HepG2 (cell line): ENCODE data around the gene POLR2H. TPM values are rescaled to one million over a fixed set of nuclear protein-coding genes. Genes with fewer than 3 reads are reported as not detected.

Experiments used
- DNMT1 ChIP-seq: sonication (generic); formaldehyde crosslinking; IDR thresholded peaks from 2 replicates; pipeline ENCODE4 v1.5.1; 2020; ENCODE audit warnings: mild to moderate bottlenecking, missing genetic modification reagents
- HNF4G ChIP-seq, 2 experiments: sonication (generic) in 1 of 2; formaldehyde crosslinking in 1 of 2; IDR thresholded peaks; 2 replicates each; pipeline versions ENCODE4 v1.4.0 to v1.6.1; 2011 to 2020; ENCODE audit warnings: borderline replicate concordance in 2 of 2, low read depth in 2 of 2, mild to moderate bottlenecking in 2 of 2, low read length in 1 of 2, missing genetic modification reagents in 1 of 2, moderate library complexity in 1 of 2
- JUND ChIP-seq: sonication (generic); formaldehyde crosslinking; IDR thresholded peaks from 2 replicates; pipeline ENCODE4 v1.8.0; 2022; ENCODE audit warnings: mild to moderate bottlenecking, missing genetic modification reagents
- MTA1 ChIP-seq: sonication (generic); formaldehyde crosslinking; IDR thresholded peaks from 2 replicates; pipeline ENCODE4 v1.4.0; 2020; ENCODE audit warnings: missing genetic modification reagents, mild to moderate bottlenecking, borderline replicate concordance
- MTF2 ChIP-seq: sonication (generic); formaldehyde crosslinking; IDR thresholded peaks from 2 replicates; pipeline ENCODE4 v1.5.0; 2020; ENCODE audit warnings: missing genetic modification reagents, borderline replicate concordance
- RORA ChIP-seq: sonication (generic); formaldehyde crosslinking; IDR thresholded peaks from 2 replicates; pipeline ENCODE4 v1.5.0; 2020; ENCODE audit warnings: mild to moderate bottlenecking, missing genetic modification reagents, moderate library complexity
- TAF1 ChIP-seq: sonication (generic); formaldehyde crosslinking; IDR thresholded peaks from 2 replicates; pipeline ENCODE4 v1.4.0; 2020; ENCODE audit warnings: missing genetic modification reagents
- ZBTB1 ChIP-seq: sonication (generic); formaldehyde crosslinking; IDR thresholded peaks from 2 replicates; pipeline ENCODE4 v1.4.0; 2020; ENCODE audit warnings: missing genetic modification reagents, borderline replicate concordance
- ZBTB21 ChIP-seq: sonication (generic); formaldehyde crosslinking; IDR thresholded peaks from 2 replicates; pipeline ENCODE4 v1.4.0; 2020; ENCODE audit warnings: missing genetic modification reagents
- ZNF484 ChIP-seq: sonication (generic); formaldehyde crosslinking; IDR thresholded peaks from 2 replicates; pipeline ENCODE4 v1.5.1; 2020; ENCODE audit warnings: mild to moderate bottlenecking, low read depth, missing genetic modification reagents, borderline replicate concordance
- ZNF549 ChIP-seq: sonication (generic); formaldehyde crosslinking; IDR thresholded peaks from 2 replicates; pipeline ENCODE4 v1.5.0; 2020; ENCODE audit warnings: missing genetic modification reagents
- polyA plus RNA-seq, 8 experiments: library from polyadenylated mRNA; depleted of rRNA in 3 of 8; stranded (reverse) in 7 of 8; unstranded in 1 of 8; fragments of >200 nt; fragmentation: Illumina TruSeq in 4 of 8; extraction: Trizol in 4 of 8; gene quantifications; 2 replicates each; pipeline versions ENCODE4 v1.2.1 to v1.2.3, GENCODE V29; 2011 to 2016; ENCODE audit warnings: low read depth in 4 of 8, missing spikeins in 1 of 8, mixed read lengths in 1 of 8; ENCODE audit not compliant: insufficient read depth in 1 of 8
- total RNA-seq, 5 experiments: library from RNA; depleted of rRNA; stranded (reverse); fragments of >200 nt; fragmentation: Illumina TruSeq; extraction: Trizol; gene quantifications; 2 replicates each; pipeline ENCODE4 v1.2.3, GENCODE V29; 2016; ENCODE audit warnings: low read depth in 1 of 5
- TF ChIP-seq, protein P1 (sequence below): sonication (generic); formaldehyde crosslinking; IDR thresholded peaks from 2 replicates; pipeline ENCODE4 v1.5.0; 2020; ENCODE audit warnings: missing genetic modification reagents, mild to moderate bottlenecking, borderline replicate concordance
- TF ChIP-seq, protein P2 (sequence below): sonication (generic); formaldehyde crosslinking; IDR thresholded peaks from 2 replicates; pipeline ENCODE4 v1.4.0; 2020; ENCODE audit warnings: missing genetic modification reagents
- TF ChIP-seq, protein P3 (sequence below): IDR thresholded peaks from 2 replicates; pipeline ENCODE4 v1.6.1; 2016; ENCODE audit warnings: control low read depth
- TF ChIP-seq, protein P4 (sequence below), 2 experiments: sonication (generic) in 1 of 2; formaldehyde crosslinking in 1 of 2; IDR thresholded peaks; 2 replicates each; pipeline versions ENCODE4 v1.4.0 to v1.6.1; 2016 to 2020; ENCODE audit warnings: borderline replicate concordance in 1 of 2, low read depth in 1 of 2, mild to moderate bottlenecking in 1 of 2, missing genetic modification reagents in 1 of 2
- TF ChIP-seq, protein P5 (sequence below): sonication (generic); formaldehyde crosslinking; IDR thresholded peaks from 2 replicates; pipeline ENCODE4 v1.5.0; 2020; ENCODE audit warnings: mild to moderate bottlenecking, missing genetic modification reagents
- TF ChIP-seq, protein P6 (sequence below): sonication (generic); formaldehyde crosslinking; IDR thresholded peaks from 2 replicates; pipeline ENCODE4 v1.4.0; 2020; ENCODE audit warnings: mild to moderate bottlenecking, missing genetic modification reagents, borderline replicate concordance

POLR2H gene
- total and polyA plus RNA-seq, 2 of the 13 experiments (the other 11 are each of a cell fraction or from before 2014, with no cell fraction given): 118 to 194 TPM

DNA sequence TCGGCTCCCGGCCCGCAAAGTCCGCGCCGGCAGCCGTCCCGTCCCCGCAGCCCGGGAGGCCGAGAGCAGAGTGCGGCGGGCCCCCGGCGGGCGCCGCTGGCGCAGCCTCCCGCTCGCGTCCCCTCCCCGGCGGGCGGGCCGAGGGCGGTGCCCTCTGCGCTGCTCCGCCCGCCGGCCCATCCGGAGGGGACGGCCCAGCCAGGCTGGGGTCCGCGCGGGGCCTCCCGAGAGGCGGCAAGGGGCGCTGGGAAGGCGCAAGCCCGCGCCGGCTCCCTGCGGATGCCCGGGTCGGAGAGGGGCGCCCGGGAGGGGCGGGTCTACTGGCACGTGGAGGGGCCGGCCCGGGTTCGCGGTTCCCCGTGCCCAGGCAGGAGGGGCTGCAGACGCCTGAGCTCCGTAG is at the start of gene POLR2H, which contains the start of gene CLCN2 (continued):
- TF ChIP-seq HNF4G (IDR thresholded peaks at IDR 0.05; ENCODE audit: borderline replicate concordance, low read depth, low read length): no peak
- no peak for TF ChIP-seq HNF4G (CRISPR knock-in tag; IDR thresholded peaks at IDR 0.05; ENCODE audit: borderline replicate concordance, low read depth)
- no peak; the same call in 1 of the 2 replicates for TF ChIP-seq TAF1
- TF ChIP-seq, protein P1, sequence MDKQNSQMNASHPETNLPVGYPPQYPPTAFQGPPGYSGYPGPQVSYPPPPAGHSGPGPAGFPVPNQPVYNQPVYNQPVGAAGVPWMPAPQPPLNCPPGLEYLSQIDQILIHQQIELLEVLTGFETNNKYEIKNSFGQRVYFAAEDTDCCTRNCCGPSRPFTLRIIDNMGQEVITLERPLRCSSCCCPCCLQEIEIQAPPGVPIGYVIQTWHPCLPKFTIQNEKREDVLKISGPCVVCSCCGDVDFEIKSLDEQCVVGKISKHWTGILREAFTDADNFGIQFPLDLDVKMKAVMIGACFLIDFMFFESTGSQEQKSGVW (CRISPR knock-in tag): no peak
- no peak for TF ChIP-seq DNMT1 (CRISPR knock-in tag)
- TF ChIP-seq, protein P2, sequence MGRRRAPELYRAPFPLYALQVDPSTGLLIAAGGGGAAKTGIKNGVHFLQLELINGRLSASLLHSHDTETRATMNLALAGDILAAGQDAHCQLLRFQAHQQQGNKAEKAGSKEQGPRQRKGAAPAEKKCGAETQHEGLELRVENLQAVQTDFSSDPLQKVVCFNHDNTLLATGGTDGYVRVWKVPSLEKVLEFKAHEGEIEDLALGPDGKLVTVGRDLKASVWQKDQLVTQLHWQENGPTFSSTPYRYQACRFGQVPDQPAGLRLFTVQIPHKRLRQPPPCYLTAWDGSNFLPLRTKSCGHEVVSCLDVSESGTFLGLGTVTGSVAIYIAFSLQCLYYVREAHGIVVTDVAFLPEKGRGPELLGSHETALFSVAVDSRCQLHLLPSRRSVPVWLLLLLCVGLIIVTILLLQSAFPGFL (CRISPR knock-in tag): no peak
- TF ChIP-seq ZNF549 (CRISPR knock-in tag): no peak
- TF ChIP-seq RORA: no peak
- no peak for TF ChIP-seq MTF2 (CRISPR knock-in tag)
- TF ChIP-seq ZBTB1 (CRISPR knock-in tag): no peak
- no peak for TF ChIP-seq JUND (CRISPR knock-in tag)
- no peak for TF ChIP-seq ZBTB21 (CRISPR knock-in tag)
- TF ChIP-seq, protein P3, sequence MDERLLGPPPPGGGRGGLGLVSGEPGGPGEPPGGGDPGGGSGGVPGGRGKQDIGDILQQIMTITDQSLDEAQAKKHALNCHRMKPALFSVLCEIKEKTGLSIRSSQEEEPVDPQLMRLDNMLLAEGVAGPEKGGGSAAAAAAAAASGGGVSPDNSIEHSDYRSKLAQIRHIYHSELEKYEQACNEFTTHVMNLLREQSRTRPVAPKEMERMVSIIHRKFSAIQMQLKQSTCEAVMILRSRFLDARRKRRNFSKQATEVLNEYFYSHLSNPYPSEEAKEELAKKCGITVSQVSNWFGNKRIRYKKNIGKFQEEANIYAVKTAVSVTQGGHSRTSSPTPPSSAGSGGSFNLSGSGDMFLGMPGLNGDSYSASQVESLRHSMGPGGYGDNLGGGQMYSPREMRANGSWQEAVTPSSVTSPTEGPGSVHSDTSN (CRISPR knock-in tag): no peak
- TF ChIP-seq, protein P4, sequence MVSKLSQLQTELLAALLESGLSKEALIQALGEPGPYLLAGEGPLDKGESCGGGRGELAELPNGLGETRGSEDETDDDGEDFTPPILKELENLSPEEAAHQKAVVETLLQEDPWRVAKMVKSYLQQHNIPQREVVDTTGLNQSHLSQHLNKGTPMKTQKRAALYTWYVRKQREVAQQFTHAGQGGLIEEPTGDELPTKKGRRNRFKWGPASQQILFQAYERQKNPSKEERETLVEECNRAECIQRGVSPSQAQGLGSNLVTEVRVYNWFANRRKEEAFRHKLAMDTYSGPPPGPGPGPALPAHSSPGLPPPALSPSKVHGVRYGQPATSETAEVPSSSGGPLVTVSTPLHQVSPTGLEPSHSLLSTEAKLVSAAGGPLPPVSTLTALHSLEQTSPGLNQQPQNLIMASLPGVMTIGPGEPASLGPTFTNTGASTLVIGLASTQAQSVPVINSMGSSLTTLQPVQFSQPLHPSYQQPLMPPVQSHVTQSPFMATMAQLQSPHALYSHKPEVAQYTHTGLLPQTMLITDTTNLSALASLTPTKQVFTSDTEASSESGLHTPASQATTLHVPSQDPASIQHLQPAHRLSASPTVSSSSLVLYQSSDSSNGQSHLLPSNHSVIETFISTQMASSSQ (IDR thresholded peaks at IDR 0.05; ENCODE audit: low read depth): no peak
- TF ChIP-seq, protein P4 (CRISPR knock-in tag; IDR thresholded peaks at IDR 0.05; ENCODE audit: borderline replicate concordance): no peak
- no peak for TF ChIP-seq MTA1
- TF ChIP-seq, protein P5, sequence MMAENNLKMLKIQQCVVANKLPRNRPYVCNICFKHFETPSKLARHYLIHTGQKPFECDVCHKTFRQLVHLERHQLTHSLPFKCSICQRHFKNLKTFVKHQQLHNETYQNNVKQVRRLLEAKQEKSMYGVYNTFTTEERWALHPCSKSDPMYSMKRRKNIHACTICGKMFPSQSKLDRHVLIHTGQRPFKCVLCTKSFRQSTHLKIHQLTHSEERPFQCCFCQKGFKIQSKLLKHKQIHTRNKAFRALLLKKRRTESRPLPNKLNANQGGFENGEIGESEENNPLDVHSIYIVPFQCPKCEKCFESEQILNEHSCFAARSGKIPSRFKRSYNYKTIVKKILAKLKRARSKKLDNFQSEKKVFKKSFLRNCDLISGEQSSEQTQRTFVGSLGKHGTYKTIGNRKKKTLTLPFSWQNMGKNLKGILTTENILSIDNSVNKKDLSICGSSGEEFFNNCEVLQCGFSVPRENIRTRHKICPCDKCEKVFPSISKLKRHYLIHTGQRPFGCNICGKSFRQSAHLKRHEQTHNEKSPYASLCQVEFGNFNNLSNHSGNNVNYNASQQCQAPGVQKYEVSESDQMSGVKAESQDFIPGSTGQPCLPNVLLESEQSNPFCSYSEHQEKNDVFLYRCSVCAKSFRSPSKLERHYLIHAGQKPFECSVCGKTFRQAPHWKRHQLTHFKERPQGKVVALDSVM: no peak
- no peak for TF ChIP-seq ZNF484
- TF ChIP-seq, protein P6, sequence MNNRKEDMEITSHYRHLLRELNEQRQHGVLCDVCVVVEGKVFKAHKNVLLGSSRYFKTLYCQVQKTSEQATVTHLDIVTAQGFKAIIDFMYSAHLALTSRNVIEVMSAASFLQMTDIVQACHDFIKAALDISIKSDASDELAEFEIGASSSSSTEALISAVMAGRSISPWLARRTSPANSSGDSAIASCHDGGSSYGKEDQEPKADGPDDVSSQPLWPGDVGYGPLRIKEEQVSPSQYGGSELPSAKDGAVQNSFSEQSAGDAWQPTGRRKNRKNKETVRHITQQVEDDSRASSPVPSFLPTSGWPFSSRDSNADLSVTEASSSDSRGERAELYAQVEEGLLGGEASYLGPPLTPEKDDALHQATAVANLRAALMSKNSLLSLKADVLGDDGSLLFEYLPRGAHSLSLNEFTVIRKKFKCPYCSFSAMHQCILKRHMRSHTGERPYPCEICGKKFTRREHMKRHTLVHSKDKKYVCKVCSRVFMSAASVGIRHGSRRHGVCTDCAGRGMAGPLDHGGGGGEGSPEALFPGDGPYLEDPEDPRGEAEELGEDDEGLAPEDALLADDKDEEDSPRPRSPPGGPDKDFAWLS: no peak
